ENCODE results near the gene PHTF1.

- no peak for TF ChIP-seq CTCF (IDR thresholded peaks at IDR 0.05)
- TF ChIP-seq POLR2A (IDR thresholded peaks at IDR 0.05) = no peak
These were observed 38.2 kb upstream of the PHTF1 start for GRCh38 chr1:113797472-113797871.
